Caki2 (cell line): Measurements from ENCODE around the gene KRT37. TPM values are rescaled to one million over a fixed set of nuclear protein-coding genes. Genes with fewer than 3 reads are reported as not detected.
"Not testable (repeated sequence)": the region's sequence is repeated elsewhere in the genome, so short reads cannot be mapped to it uniquely, and the experiment has no call there.

Source experiments
- DNase-seq: peaks from one replicate; pipeline ENCODE4 v3.0.0-alpha.2; 2015; ENCODE audit warnings: low read depth
- in situ Hi-C: cut with HindIII; loops from 2 replicates; pipeline ENCODE4 v1.10.0; 2016; ENCODE audit warnings: low sequenced_read_pairs, low pct_unique_long_range_greater_than_20kb, mixed read lengths
- total RNA-seq: library from RNA; depleted of rRNA; stranded (reverse); fragments of >200 nt; shearing (Covaris generic); gene quantifications from 2 replicates; pipeline ENCODE4 v1.2.3, GENCODE V29; 2014; ENCODE audit warnings: low replicate concordance

Gene KRT37
- total RNA-seq, 1 experiment from 2014 or later = not detected

GRCh38 chr17:41415833-41416335, 8.5 kb downstream of the KRT37 start:
- in situ Hi-C loops = no loop called here
- peak; percentile 72 for DNase-seq

DNA sequence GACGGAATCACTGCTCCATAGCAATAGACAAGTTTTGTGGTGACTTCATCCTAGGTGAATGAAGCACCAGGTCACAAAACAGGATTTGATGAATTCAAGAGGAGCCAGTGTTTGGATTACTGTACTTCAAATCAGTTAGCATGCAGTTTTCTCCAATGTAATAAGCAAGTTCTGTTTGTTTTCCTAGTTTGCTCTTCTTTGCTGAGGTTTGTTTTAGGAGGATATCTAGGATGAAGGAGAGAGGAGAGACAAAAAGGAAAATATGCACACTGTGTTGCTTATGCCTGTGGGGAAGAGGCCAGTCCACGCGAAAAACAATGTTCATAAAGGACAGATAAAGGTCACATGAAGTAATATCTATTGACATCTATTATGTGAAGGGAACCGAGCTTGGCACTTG, 9.0 kb downstream of the KRT37 start:
- in situ Hi-C loops = no loop called here
- peak; percentile 33 for DNase-seq

GRCh38 chr17:41413982-41414381, 10.4 kb downstream of the KRT37 start:
- DNase-seq = peak; percentile 55
- in situ Hi-C loops = no loop called here

DNA sequence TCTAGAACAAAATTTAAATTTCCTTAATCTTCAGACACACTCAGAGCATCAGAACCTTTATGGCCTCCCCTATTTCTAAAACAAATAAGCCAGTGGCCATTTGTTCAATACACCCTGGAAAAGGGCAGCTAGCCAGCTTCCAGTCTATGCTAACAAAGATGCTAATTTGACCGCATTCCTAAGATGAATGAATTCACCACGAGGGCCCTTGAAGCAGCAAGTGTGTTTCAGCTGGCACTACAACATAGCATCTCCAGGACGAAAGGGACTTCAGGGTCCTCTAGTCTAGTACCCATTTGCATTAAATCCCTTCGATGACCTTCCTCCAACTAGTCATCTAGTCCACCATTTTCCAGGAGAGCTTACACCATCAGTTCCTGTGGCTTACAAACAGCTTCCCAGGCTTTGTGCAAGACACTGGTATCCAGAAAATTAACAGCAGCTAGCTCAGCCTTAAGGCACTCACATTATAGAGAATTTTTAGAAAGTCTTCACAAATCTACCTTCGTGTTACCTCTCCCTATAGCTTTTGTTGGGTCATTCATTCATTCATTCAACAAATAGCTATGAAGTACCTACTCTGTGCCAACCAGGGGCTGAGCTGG, 10.9 kb downstream of the KRT37 start:
- DNase-seq = no peak
- in situ Hi-C loops = no loop called here

- in situ Hi-C loops = no loop called here
- no peak for DNase-seq
Observed at GRCh38 chr17:41411072-41411840, 13.1 kb downstream of the KRT37 start.

GRCh38 chr17:41407226-41407625, 17.2 kb downstream of the KRT37 start:
- in situ Hi-C loops = no loop called here
- DNase-seq = no peak

DNA sequence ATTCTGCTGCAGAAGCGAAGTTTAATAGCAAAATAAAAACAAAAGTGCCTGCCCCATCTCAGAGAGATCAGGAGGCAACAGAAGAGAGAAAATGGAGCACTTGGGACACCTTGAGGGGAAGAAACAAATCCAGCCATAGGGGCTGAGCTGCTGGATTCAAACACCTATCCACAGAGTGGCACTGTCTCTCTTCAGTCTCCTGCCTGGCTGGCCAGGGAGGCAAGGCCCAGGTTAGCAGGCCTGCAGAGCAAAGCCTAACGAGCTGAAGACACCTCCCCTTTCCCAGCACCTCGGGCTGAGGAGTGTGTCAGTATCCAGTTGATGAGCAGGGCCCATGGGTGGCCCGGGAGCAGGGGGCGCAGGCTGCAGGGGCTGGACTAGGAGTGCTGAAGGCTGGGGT, 18.2 kb downstream of the KRT37 start:
- in situ Hi-C loops = no loop called here
- peak; percentile 61 for DNase-seq

DNA sequence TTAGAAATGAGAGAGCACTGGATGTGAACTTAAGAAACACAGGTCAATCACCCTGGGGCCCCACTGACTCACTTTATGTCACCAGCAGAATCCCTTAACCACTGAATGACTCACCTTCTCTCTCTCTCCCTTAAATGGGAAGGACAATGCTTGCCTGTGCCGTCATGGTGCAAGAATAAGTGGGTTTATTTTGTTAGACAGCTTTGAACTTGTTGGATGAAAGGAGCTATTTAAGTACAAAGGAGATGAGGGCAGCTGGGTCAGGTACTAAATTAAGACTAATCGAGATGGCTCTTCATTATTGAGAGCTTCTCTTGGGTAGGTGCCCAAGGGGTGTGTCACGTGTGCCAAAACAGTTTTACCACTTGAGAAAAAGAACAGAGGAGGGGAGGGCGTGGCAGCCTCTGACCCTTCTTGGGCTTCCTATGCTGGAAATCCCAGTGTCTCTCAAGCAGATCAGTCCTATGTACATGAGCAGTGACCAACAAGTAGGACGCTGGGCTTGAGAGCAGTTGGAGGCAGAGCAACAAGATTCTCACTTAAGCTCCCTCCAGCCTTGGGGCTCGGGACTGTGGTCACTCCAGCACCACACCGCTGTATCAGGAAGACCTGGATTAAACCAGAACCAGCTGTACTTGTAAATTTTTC, 20.2 kb downstream of the KRT37 start:
- DNase-seq = peak; percentile 99
- in situ Hi-C loops = no loop called here

GRCh38 chr17:41403404-41404023, 20.9 kb downstream of the KRT37 start:
- peak; percentile 35 for DNase-seq
- in situ Hi-C loops = no loop called here

GRCh38 chr17:41402161-41402560, 22.2 kb downstream of the KRT37 start:
- in situ Hi-C loops = no loop called here
- DNase-seq = no peak

- in situ Hi-C loops = no loop called here
- DNase-seq = no peak
Observed at GRCh38 chr17:41396996-41397660, 27.3 kb downstream of the KRT37 start, which contains the start of gene KRT31. Gene KRT31 (minus strand): TSS chr17:41397608. CDS start chr17:41397539, 69 bp downstream.

DNA sequence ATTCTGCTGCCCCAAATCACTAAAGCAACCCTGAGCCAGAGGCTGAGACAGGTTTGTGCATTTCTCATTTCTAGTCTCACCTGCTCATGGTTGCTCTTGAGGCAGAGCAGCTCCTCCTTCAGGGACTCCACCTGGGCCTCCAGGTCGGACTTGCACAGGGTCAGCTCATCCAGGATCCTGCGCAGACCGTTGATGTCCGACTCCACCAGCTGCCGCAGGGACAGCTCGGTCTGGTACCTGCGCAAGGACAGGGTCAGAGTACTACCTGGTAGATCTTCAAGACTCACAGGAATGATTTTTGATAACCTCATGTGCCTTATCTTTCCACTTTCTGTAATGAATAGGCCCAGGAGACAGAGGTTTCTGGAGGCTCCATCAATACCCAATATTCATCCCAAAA, 28.0 kb downstream of the KRT37 start:
- in situ Hi-C loops = no loop called here
- no peak for DNase-seq

- DNase-seq = no peak
- in situ Hi-C loops = no loop called here
Observed at GRCh38 chr17:41395611-41396010, 28.8 kb downstream of the KRT37 start.

- DNase-seq, in situ Hi-C loops: not testable (repeated sequence)
Observed at GRCh38 chr17:41395044-41395443, 29.3 kb downstream of the KRT37 start.

DNA sequence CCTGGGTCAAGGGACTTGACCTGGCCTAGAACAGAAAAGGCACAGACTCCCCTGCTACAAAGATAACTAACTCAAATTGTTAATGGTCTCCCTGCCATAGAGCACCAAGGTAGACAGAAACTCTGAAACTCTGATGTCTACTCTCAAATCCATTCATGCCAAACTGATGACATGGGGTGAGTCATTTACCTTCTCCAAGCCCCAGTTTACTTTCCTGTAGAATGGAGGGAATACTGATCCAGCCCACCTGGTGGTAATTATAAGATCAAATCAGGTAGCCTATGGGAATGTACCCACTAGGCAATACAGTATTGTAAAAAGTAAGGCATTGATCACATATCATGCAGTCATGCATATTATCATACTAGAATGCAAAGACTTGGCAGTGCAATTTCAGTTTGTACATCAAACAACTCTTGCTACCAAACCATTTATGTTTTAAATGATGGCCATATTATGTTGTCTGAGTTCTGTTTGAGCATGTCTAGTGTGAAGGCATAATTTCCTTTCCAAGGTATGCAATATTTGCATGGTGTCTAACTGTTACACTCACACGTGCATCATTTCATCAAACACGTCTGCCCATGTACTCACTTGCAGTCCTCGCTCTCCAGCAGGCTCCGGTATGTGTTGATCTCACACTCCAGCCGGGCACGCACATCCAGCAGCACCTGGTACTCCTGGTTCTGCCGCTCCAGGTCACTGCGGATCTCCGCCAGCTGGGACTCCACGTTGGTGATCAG, 30.0 kb downstream of the KRT37 start:
- DNase-seq = no peak
- in situ Hi-C loops = no loop called here

GRCh38 chr17:41393826-41394225, 30.6 kb downstream of the KRT37 start:
- no peak for DNase-seq
- in situ Hi-C loops = no loop called here

GRCh38 chr17:41393294-41393693, 31.1 kb downstream of the KRT37 start:
- DNase-seq = no peak
- in situ Hi-C loops = no loop called here

- no peak for DNase-seq
- in situ Hi-C loops = no loop called here
Observed at GRCh38 chr17:41392278-41392677, 32.1 kb downstream of the KRT37 start.
